PFSK-1 (cell line): Measurements from ENCODE around the gene RIPOR1.

ENCODE experiments used
- FOXP2 ChIP-seq: optimal IDR thresholded peaks from 2 replicates; pipeline ENCODE3; 2011; ENCODE audit warnings: borderline replicate concordance, control low read depth, inconsistent platforms; ENCODE audit not compliant: insufficient read depth; ENCODE audit errors: extremely low read length, extremely low read depth
- POLR2AphosphoS5 ChIP-seq: IDR thresholded peaks from 2 replicates; pipeline ENCODE4 v1.6.1; 2012; ENCODE audit warnings: low read depth, mild to moderate bottlenecking, control low read depth, low read length, moderate library complexity
- REST ChIP-seq, 2 experiments: IDR thresholded peaks; 2 replicates each; pipeline versions ENCODE4 v1.6.1 to v1.8.0; 2011 to 2012; ENCODE audit warnings: low read depth in 2 of 2, low read length in 2 of 2, control low read depth in 1 of 2, inconsistent platforms in 1 of 2, mild to moderate bottlenecking in 1 of 2, moderate library complexity in 1 of 2; ENCODE audit not compliant: insufficient read depth in 1 of 2
- TAF1 ChIP-seq: IDR thresholded peaks from 2 replicates; pipeline ENCODE4 v1.6.1; 2012; ENCODE audit warnings: low read length, control low read depth, borderline replicate concordance; ENCODE audit not compliant: insufficient read depth

GRCh38 chr16:67538666-67539101 is 10.1 kb downstream of the RIPOR1 start:
- no peak for TF ChIP-seq POLR2AphosphoS5
- no peak for TF ChIP-seq TAF1
- no peak for TF ChIP-seq REST (IDR thresholded peaks at IDR 0.05; ENCODE audit: insufficient read depth in 1 of 2, low read depth in 2 of 2, low read length in 2 of 2)
- TF ChIP-seq FOXP2: no peak
